HG02970 (cell line): ENCODE measurements around the gene DTYMK.
"Not testable (repeated sequence)": the region's sequence is repeated elsewhere in the genome, so short reads cannot be mapped to it uniquely, and the experiment has no call there.

Experiments used
- ATAC-seq: cut with Tn5 transposase; IDR thresholded peaks from one replicate; pipeline ENCODE4 v1.9.1; 2021; ENCODE audit warnings: mild to moderate bottlenecking, moderate library complexity, moderate number of reproducible peaks; ENCODE audit not compliant: unreplicated experiment, low FRiP score

Gene DTYMK, protein sequence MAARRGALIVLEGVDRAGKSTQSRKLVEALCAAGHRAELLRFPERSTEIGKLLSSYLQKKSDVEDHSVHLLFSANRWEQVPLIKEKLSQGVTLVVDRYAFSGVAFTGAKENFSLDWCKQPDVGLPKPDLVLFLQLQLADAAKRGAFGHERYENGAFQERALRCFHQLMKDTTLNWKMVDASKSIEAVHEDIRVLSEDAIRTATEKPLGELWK

DNA sequence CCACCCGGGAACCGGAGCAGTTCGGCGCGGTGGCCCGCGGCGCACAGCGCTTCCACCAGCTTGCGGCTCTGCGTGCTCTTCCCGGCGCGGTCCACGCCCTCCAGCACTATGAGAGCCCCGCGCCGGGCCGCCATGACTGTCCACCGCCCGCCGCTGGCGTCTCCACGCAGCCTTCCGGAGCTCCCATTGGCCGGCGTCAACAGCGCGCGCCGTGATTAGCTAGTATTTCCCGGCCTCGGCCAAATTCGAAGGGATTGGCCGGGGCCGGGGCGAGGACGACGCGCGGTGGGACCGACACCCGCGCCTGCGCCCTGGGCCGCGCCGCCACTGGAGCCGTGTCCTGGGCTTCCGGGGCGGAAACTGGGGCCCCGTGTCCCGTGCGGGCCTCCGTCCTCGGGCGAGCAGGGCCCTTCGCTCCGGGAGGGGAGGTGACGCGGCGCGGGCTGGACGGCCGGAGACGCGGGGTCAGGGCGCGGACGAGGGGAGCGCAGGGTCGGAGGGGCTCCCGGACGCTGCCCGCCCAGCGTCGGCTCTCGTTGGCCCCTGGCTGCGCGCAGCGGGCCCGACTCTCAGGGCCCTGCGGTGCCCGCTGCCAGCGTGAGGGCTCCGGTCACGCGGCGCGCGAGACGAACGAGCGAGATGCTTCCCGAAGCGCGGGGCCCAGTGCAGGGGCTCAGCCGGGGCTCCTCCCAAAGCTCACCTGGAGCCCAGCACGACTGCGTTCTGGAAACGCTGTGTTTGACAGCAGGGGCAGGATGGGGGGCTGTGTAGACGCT, at the start of gene DTYMK:
Gene DTYMK (minus strand): TSS at position 166 of the 776 bp plus-strand sequence. CDS start 32 bp downstream, at position 134.
- ATAC-seq: peak; percentile 95

DNA sequence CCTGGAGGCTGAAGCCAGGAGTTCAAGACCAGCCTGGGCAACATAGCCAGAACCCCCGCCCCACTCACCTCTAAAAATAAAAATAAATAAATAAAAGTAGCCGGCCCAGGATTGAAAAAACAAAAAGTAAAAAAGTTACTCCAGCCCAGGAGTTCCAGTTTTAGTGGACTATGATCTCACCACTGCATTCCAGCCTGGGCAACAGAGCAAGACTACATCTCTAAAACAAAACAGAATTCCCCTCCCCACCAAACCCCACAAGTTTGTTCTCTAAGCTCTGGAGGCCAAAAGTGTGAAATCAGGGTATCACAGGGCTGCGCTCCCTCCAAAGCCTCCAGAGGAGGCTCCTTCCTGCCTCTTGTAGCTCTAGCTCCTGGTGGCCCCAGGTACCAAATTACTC, 49.5 kb upstream of the DTYMK start:
- no peak for ATAC-seq

DNA sequence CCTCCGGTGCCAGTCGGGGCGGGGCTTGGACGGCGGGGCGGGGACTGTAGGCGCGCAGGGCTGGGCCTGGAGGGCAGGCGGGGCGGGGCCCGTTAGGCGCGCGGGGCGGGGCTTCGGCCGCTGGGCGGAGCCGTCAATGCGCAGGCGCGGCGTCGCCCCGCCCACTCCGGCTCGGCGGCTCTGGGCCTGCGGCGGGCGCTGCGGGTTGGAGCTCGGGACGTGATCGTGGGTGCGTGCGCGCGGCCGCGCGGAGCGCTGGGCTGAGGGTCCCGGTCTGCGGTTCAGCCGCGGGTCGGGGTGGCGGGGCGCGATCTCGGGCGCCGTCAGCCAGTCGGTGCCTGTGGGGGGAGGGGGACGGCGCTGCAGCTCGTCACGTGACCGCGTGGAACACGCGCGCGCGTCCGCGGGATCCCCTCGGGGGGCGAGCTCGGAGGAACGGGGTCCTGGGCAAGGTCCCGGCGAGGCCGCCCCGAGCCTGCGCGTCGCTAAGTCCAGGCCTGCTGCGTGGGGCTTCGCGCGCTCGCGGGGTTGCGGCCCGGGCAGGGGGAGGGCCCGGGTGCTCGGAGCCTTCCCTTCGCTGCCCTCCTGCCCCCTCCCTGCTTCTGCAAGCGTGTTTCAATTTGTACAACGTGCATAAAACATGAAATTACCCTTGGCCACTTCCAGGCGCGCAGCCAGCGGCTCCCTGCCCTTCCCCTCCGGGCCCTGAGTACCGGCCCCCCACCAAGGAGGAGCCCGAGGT, 48.0 kb upstream of the DTYMK start, which contains the start of gene D2HGDH:
Gene D2HGDH (plus strand): TSS at position 164 of the 742 bp plus-strand sequence. CDS start 595 bp downstream, outside the sequence.
- peak; percentile 80 for ATAC-seq

DNA sequence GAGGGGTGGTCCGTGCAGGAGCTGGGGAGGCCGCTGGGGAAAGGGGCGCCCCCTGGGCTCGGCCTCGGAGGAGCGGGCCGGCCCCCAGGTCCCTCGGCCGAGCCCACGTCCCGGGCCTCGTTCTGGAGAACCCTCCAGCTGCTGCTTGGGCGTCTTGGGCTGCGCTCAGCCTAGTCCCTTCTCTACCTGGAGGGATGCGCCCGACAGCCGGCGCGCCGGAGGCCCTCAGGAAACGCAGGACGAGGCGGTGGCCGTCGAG, 47.5 kb upstream of the DTYMK start:
- peak; percentile 32 for ATAC-seq

DNA sequence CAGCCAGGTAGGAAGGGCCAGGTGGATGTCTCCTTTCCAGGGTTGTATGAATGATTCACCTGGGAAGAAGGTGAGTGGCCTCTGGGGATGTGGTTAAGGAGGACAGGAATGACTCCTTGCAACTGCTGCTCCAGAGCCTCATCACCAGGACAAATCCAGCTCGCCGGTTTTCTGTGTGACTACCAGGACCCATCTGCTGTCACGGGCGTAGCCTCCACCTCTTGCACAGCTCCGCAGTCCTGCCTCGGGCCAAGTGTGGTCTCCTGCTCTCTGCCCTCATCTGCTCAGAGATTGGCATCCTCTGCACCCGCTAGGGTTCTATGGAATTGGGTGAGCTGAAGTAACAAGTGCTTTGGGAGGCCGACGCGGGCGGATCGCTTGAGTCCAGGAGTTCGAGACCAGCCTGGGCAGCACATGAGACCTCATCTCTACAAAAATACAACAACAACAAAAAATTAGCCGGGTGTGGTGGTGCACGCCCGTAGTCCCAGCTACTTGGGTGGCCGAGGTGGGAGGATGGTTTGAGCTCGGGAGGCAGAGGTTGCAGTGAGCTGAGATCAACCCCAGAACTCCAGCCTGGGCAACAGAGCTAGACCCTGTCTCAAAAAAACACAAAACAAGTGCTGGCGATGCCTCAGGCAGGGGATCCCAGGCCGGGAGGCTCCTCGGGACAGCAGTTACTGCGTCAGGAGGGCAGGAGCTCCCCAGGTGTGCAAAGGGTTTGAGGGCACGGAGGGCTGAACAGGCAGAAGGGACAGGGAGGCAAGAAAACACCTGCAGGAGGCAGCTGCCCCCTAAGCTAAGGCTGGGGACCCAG, 47.0 kb upstream of the DTYMK start:
- ATAC-seq: no peak

DNA sequence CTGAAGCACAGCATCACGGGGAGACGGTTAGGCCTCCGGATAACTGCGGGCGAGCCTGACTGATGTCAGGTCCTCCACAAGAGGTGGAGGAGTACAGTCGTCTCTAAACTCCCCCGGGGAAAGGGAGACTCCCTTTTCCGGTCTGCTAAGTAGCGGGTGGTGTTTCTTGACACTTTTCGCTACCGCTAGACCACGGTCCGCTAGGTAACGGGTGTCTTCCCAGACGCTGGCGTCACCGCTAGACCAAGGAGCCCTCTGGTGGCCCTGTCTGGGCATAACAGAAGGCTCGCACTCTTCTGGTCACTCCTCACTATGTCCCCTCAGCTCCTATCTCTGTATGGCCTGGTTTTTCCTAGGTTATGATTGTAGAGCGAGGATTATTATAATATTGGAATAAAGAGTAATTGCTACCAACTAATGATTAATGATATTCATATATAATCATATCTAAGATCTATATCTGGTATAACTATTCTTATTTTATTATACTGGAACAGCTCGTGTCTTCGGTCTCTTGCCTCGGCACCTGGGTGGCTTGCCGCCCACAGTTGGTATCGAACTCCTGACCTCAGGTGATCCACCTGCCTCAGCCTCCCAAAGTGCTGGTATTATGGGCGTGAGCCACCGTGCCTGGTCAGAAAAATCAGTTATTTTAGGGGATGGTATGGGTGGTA, 46.0 kb upstream of the DTYMK start:
- not testable (repeated sequence) for ATAC-seq

DNA sequence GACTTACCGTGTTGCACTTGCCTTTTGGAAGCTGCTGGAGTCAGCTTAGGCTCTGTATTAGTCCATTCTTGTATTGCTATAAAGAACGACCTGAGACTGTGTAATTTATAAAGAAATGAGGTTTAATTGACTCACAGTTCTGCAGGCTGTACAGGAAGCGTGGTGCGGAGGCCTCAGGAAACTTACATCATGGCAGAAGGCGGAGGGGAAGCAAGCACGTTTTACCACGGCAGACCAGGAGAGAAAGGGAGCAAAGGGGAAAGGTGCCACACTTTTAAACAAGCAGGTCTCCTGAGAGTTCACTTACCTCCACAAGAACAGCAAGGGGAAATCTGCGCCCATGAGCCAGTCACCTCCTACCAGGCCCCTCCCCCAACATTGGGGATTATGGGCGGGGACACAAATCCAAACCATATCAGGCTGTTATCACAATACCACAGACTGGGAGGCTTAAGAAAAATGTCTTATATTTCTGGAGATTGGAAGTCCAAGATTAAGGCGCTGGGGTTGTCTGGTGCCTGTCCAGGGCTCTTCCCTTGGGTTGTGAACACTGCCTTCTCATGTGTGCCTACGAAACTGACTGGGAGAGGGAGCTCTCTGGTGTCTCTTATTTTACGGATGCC, 44.2 kb upstream of the DTYMK start:
- ATAC-seq: no peak

DNA sequence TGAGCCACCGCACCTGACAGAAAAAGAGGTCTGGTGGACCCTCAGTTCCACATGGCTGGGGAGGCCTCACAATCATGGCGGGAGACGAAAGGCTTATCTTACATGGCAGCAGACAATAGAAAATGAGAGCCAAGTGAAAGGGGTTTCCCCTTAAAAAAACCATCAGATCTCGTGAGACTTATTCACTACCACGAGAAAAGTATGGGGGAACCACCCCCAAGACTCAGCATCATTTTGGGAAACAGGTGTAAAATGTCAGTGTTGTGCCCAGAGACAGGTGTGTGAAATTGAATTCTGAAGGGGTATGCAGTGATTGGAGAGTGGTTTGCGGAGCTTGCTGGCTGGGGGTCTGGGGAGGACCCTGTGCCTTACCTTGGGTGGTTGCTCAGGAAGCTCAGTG, 43.3 kb upstream of the DTYMK start:
- ATAC-seq: no peak

DNA sequence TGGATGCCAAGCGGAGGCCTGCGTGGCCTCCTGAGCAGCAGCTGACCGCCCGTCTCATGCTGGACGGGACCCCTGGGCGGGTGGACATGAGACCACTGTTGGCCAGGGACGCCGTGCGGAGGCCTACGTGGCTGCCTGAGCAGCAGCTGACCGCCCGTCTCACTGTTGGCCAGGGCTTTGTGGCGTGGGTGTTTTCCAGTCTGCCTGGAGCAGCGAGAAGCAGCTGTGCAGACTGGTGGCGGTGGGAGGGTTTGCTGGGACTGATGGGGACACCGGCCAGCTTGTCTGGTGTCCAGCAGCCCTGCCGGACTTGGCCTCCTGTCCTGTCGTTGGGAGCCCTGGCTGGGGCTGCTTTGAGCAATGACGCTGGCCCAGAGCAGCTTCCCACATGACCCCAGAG, 42.0 kb upstream of the DTYMK start:
- ATAC-seq: no peak

DNA sequence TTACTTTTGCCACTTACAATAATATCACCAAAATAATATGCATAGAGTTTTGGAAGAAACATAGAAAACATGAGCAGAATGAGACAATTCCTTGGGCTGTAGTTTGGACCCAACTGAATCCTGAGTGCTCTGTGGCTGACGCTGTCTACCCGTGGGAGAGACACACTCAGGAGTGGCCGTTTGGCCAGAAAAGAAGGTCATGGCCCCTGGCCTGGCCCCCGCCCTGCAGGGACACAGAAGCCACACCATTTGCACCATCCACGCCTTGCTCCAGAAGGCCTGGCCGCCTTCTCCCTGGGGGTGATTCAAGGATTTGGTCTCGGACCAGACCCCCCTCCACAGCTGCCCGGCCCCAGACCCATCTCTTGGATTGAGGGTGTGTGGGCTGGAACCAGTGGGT, 41.4 kb upstream of the DTYMK start:
- ATAC-seq: no peak

DNA sequence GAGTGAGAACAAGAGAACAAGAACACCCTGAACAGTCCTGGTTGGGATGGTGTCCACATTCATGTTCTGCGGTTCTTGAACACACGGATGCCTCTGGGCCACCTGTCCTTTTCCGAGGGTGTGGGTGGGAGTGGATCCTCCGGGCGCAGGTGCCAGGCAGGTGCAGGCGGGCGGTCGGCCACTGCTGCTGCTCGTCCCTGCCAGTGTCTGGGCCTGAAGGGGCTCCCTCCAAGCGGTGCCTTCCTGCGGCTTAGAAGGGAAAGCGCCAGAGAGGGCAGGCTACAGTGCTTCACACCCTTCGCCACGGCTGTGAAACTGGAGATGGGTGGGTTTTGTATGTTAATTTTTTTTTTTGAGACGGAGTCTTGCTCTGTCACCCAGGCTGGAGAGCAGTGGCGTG, 39.8 kb upstream of the DTYMK start:
- no peak for ATAC-seq

DNA sequence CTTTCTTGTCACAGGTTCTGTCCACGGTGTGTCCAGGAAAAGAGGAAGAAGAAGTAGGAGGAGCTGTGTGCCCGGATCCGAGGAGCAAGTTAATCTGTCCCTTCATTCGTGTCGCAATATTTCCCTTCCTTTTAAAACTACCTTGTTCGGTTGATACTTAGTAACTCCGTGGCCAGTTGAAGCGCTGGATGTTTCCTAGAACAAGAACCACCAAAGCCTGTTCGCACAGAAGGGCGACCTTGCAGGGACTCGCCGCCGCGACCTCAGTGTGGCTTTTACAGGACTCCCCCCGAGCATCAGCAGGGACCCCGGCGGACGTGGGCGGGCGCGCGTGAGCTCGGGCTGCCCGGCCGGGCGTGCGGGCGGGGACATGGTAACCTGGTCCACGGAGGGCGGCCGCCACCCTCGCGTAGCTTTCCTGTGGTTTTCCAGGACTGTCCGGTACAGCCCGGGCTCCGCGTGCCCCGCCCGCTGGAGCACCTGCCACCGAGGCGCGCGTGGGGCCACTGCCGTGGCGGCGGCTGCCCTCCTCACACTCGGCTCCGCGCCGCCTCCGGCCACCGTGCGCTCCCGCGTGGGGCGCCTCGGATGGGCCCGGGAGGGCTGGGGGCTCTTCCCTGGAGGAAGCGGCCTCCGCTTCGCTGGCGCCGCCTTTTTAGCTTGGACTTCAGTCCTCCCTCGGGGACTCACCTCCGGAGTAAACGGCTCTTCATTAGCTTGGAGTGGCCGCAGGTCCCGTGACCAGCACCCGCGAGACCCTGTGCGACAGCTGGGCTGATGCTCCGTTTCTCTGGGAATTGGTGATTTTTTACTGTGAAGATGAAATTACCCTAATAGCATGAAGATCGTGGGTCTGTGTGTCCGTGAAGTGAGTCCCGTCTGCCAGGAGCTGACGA, 38.6 kb upstream of the DTYMK start:
- ATAC-seq: no peak

DNA sequence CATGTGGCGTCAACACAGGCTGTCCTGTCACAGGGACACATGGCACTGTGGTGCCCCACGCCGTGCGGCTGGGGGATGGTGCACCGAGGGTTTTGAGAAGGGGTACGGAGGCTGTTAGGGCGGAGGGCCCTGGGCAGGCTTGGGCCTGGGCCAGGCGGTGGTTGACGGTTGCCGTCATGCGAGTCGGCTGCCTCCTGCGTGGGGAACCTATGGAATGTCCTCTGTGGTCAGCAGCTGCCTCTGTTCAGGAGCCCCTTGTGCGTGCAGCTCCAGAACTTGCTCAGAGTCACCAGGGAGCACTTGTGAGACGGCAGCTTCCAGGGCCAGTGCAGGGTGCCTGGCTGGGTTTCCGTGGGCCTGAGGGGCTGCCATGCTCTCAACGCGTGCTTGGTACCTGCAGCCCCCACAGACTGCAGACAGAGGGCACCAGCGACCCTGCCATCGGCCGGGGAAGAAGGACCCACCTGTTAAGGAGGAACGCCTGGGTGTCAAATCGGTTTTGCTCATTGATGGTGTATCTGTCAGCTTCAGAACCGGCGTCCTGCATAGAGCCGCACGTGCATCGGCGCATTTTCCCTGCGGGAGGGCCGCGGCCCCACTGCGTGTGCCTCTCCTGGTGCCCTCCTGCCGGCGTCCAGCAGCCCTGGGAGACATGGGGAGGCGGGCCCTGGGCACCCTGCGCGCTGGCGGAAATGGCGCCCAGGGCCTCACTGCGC, 37.8 kb upstream of the DTYMK start:
- ATAC-seq: no peak

DNA sequence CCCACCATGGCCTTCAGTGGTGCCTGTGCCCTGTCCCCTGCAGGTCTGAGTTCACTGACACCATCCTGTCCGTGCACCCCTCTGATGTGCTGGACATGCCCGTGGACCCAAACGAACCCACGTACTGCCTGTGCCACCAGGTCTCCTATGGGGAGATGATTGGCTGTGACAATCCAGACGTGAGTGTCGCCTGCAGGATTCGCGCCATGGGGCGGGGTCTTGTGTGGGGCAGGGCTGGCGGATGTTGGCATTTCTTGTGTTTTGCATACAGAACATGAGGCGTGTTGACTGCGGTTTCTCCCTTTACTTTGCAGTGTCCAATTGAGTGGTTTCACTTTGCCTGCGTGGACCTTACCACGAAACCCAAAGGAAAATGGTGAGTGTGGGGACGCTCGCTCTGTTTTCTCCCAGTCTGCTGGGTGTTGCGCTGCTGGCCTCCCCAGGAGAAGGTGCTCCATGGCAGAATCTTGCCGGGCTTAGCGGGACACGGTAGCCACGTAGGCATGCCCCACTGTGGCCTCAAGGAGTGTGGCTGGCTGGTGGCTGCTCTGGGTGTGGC, 36.4 kb upstream of the DTYMK start:
- ATAC-seq: no peak

DNA sequence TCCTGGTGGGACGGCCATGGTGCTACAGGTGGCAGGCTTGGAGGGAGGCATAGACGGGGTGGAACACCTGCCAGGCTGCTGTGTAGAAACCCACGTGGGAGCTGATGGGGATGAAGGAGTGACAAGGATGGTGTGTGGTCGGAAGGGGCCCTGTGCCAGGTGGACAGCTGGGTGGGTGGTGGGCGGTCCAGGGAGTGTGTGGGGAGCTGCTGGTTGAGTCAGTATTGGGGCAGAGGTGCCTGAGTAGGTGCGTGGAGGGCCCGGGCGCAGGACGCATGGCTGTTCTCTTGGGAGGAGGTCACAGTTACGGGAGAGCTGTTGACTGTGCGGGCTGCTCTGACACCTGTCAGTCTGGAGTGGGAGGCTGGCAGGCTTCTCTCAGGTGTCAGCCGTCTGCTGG, 35.2 kb upstream of the DTYMK start:
- ATAC-seq: no peak

DNA sequence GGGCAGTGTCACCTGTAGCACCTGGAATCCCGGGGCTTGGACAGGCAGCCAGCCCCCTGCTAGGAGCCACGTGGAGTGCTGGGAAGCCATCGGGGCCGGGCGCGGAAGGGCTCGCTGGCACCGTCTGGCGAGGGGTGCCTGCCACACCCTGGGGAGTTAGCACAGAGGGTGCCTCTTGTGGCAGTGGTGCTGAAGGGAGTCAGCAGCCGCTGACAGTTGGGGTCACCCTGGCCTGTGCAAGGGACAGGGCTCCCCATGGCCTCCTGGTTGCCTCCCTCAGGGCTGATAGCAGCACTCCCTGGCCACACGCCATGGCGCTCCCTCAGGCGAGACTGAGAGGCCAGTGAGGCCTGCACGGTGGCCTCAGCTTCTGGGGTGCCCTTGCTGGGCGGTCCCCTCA, 33.9 kb upstream of the DTYMK start:
- ATAC-seq: no peak

DNA sequence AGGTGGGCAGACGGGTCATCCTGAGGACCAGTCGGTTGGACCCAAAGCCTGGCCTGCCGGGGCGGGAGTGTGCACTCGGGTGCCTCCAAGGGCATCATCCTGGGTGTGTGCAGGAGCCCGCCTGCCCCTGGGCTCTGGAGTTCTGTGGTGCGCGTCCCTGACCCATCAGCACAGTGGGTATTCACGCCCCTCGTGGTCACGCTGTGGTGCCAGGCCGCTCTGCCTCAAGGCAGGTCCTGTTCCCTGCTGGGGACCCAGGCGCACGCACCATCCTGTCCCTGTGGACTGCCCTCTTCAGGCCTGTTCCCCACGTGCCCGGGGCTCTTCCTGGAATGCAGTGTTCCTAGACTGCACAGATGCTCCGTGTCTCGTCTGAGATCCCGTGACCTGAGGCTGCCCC, 33.5 kb upstream of the DTYMK start:
- ATAC-seq: no peak

DNA sequence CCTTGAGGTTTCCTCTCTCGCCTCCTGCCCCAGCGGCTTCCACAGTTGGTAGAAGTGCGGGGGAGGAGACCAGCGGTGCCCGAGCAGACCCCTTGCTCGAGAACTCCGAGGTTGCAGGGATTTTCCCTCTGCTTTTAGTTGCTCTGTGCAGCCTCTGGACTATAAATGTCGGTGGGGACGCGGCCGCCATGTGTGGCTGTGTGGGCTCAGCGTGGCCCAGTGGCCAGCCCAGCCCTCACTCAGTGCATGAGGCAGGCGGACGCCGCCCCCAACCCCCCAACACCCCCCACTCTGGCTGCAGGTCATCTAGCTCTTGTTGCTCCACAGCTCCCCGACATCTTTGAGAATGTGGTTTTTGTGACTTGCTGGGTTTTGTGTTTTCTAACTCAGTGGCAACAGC, 32.5 kb upstream of the DTYMK start:
- ATAC-seq: no peak
